GM21367 (cell line): Measurements from ENCODE around the gene CRK.

Experiments used
- ATAC-seq: cut with Tn5 transposase; IDR thresholded peaks from one replicate; pipeline ENCODE4 v1.9.1; 2021; ENCODE audit not compliant: unreplicated experiment

Gene CRK

DNA sequence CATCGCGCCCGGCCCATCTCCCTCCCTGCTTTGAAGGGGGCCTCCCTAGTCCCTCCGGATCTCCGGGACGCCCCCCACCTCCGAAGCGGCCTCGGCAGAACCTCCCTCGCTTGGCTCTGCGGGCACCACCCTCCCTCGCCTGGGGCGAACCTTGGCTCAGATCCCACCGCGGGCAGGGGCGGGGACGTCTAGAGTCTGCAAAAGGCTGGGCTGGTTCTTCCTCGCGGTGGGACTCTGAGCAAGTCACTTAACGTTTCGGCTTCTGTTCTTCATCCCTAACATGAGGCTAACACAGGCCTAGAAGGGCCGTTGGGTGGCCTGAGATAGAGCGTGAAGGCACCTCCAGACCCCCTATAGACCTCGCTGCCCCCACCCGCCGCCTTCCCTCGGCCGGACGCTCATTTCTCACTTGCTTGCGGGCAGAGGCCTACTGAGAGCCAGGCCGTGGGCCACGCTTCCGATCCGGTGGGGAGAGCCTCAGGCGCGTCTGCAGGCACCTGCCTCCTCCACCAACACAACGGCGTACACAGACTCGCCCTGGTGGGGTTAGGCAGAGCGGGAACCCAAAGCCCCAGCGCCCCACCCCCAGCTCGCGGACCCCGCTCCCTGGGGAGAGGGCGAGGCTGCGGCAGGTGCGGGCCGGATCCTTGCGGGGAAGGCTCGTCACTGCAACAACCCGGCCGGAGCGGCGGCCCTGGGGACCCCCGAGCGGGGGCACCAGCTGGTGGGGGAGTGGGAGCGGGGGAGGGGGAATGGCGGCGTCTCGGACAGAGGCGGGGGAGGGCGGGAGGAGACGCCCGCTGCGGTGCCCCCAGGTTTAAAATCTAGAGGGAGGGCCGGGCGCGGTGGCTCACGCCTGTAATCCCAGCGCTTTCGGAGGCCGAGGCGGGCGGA lies 31.0 kb upstream of the CRK start:
- ATAC-seq, result no peak

DNA sequence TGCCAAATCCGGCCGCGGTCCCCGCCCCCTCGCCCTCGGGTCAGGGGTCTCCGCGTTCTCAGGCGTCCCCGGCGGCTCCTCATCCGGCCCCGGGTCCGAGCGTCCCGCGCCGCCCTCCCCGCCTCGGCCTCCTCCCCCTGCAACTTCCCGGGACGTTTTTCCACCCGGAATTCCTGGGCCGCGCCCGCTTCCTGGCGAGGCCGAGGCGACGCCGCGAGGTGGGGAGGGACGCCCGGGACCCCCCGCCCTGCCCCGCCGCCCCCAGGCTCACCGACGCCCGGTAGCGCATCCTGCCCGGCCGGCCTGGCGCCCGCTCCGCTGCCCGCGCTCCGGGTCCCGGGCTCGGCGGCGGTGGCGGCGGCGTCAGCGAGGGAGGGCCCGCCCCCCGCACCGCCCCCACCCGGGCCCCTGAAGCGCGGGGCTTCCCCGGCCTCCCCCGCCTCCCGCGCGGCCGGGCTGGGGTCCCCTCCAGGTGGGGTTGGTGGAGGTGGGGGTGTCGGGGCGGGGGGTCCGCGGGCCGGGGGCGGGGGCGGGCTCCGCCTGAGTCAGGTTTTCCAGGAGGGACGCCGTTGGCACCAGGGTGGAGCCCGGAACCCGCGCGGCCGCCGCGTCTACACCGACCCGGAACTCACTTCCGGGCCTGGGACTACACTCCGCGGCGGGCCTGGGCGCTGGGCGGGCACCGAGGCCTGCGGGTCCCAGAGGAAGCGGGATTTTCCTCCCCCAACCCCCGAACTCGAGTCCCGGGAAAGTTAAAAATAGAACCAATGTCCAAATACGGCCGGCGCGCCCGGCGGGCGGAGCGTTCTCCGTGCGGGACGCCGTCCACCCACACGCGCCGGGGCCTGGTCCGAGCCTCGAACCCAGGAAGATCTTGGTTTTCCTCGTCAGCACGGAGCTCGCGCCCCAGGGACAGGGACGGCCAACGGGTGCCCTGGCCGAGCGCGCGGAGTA lies 29.7 kb upstream of the CRK start:
- peak; percentile 11 for ATAC-seq

DNA sequence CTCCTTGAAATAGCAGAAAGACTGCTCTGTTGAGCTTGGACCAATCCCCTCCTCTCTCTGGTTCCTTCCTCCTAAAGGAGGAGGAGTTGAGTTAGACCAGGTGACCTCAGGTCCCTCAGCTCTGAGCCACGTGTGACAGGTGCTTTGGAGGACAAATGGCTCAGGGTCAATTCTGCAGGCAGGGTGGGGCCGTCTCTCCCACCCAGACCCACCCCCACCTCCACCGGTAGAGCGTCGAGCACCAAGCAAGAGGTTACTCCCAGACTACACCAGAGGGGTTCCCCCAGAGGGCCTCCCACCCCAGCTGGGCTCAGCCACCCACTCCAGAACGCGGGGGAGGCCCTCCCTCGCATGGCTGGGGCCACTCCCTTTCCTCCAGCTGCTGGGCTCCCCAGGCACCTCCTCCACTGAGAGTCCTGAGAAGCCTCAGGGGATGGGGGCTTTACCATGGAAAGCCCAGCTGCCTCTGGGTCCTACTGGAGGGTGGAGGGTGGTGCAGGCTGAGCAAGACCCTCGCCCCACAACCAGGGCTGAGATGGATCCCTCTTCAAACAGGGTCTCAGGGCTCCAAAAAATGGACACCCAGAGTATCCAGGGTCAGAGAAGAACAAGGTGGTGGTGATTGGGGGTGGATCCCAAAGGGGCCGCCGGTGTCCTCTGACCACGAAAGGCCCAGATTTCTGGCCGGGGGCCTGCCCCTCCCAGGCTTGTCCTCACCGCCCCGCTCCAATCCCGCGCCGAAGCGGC lies 28.8 kb upstream of the CRK start:
- ATAC-seq, result peak; percentile 20

- no peak for ATAC-seq
Observed at GRCh38 chr17:1484060-1484535, 28.1 kb upstream of the CRK start.

GRCh38 chr17:1482680-1483079 lies 26.6 kb upstream of the CRK start:
- no peak for ATAC-seq

DNA sequence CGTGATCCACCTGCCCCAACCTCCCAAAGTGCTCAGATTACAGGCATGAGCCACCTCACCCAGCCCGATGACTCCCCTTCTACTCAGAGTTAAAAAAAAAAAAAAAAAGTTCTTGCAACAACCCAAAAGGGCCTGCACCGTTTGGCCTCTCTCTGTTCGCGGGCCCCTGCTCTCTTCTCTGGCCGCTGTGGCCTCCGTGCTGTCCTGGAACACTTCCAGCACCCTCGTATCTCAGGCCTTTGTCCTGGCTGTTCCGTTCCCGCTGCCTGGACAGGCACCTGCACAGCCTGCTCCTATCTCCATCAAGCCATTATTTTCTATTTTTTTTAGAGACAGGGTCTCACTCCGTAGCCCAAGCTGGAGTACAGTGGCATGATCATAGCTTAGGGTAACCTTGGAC lies 25.7 kb upstream of the CRK start:
- ATAC-seq, result no peak

- ATAC-seq, result no peak
Observed at GRCh38 chr17:1480747-1481465, 24.9 kb upstream of the CRK start.

DNA sequence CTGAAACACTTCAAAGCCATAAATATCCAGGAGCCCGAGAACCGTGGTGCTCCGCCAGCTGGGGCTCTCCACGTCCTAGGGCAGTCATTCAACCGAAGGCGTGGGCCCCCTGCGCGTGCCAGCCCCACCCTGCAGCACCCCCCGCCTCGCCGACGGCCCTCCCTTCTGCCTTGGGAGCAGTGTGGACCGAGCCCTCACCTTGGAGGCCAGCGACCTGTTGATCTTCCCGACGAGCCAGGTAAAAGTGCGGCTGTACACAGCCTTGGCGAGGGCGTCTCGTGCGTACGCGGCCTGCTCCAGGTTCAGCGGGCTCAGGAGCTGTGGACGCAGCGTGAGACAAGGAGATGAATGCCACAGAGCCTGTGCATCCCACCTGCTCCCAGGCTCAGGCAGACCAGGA lies 22.4 kb upstream of the CRK start:
- no peak for ATAC-seq

GRCh38 chr17:1475321-1475854 lies 19.4 kb upstream of the CRK start:
- ATAC-seq, result no peak

DNA sequence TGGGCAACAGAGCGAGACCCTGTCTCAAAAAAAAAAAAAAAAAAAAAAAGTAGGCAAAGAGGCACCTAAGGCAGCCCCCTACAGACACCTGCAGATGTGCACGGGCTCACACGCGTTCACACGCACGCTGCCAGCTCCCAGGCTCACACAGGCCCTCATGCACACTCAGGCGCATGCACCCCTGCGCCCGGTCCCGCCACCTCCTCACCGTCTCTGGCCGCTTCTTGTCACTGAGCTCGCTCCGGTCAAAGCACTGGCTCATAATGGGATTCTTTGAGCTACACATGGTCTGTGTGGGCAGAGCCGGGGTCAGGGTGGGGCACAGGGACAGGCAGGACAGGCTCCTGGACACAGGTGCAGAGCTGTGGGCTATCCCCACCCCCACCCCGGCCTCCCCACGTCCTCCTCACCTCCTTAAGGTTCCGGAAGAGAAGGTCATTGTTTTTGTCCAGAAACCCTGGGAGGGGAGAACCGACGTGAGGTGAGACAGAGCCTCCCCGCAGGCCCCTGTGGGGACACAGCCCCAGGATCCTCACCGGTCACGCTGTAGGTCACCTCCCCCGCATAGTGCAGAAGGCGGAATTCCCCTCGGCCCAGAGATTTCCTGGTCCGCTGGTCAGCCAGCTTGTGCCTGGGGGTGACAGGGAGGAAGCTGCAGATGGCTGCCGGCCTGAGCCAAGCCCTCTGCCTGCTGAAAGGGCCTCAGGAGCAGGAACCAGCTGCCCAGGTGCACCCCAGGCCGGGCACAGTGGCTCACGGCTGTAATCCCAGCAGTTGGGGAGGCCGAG lies 18.6 kb upstream of the CRK start:
- no peak for ATAC-seq

- no peak for ATAC-seq
Observed at GRCh38 chr17:1473841-1474240, 17.8 kb upstream of the CRK start.

- ATAC-seq, result no peak
Observed at GRCh38 chr17:1473170-1473569, 17.1 kb upstream of the CRK start.

GRCh38 chr17:1471911-1472821 lies 16.1 kb upstream of the CRK start:
- ATAC-seq, result no peak

DNA sequence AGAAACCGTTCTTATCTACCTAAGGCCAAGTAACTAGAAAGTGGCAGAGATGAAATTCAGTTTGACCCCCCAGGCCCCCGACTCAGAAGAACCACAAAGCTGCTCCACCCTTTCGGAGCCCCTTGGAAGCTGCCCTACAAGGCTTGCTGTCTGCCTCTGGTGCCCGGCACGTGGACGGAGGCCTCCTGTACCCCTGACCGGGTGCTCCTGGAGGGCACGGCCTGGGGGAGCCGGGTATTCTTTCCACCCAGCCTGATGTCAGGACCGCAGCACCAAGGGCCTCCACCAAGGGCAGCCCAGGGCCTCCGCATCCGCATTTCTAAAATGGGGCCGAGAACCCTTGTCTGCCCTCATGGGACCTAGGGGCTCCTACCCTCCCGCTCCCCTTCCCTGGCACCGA lies 15.5 kb upstream of the CRK start:
- ATAC-seq, result no peak

DNA sequence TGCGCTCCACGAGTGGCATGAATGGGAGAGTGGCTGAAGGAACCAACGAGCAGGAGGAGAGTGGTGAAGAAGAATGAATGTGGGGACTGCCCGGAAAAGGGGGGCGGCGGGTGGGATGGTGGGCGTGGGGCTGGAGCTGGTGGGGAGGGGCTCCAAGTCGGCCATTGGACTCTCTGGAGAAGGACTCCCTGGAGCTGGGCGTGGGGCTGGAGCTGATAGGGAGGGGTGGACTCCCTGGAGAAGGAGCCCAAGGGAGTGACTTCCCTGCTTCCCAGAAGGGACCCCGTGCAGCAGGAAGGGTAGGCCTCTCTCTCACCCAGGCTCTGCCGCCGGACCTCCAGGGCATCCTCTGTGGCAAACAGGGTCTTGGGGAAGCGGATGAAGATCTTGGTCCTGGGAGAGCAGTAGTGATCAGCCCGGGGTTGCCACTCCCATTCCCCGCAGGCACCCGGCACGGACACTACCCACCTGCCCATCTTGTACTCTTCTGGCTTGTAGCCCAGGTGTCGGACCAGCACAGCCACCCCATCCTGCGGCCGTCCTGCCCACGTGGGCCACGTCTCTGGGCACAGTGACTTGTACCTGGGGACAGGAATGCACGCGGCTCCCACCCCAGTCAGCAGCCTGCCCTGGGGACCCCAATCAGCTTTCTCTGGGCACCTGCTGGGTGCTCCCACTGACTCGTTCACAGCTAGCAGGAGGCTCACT lies 14.9 kb upstream of the CRK start:
- ATAC-seq, result no peak

DNA sequence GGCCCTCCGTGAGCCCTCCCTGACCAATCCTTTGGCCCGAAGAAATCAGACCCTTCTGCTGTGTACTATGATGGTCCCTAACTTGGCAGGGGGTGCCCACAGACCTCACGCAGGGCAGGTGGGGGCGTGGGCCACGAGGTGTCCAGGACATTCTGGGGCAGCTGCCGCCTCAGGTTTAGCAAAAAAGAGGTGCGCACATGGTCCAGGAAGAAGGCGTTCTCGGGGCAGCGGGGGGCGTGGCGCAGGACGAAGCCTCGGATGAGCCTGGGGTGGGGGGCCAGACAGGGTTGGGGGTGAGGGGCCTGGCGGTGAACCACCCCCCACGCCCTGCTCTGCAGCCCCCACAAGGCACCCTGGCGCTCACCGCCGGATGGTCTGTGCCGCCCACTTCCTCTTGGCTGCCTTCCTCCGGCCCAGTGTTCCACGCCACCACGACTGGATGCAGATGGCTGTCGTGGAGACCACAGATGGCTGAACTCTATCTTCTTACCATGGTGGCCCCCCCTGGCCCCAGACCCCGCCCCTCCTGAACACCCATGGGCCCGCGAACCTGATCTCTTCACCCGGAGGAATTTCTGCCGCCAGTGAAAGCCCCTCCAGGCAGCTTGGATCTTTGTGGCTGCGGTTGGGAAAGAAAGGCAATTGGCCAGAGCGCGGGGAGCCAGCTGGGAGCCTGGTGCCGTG lies 14.2 kb upstream of the CRK start:
- ATAC-seq, result no peak

GRCh38 chr17:1469231-1469852 lies 13.3 kb upstream of the CRK start:
- ATAC-seq, result no peak
